ENCODE data around the gene KRT72.
A peak's percentile ranks its signal among the peaks of the same experiment; 100 is the strongest.

DNA sequence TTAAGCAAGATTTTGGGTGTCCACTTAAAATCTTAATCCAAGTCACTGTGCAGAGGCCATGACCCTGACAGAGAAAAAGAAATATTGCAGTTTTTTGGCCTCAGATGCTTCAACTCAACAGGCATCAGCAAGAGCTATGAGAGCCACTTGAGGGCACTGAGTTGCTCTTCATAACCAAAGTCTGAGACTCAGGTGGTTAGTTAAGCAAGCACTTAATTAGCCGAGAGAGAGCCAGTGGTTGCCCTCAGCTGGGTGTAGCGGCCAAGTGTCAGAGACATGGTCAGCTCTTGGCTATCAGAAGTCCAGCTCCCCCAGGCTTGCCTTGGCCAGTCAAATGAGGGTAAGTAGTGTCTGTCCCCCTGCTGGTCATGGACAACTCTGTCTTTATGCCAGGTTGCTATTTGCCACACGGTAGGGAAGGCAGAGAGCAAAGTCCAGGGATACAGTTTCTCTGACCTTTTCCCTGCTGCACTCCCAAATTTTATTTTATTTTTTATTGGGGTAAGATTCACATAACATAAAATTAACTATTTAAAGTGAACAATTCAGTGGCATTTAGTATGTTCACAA lies 39.3 kb downstream of the KRT72 start:
- TF ChIP-seq CTCF (conservative IDR thresholded peaks at IDR 0.05; ENCODE audit: low read depth in 2 of 2) (peak; percentile 47 to 53), EZH2 (IDR thresholded peaks at IDR 0.05; ENCODE audit: low read depth, unreplicated experiment) (no peak), POLR2AphosphoS5 (IDR thresholded peaks at IDR 0.05; ENCODE audit: low read depth) (no peak), REST (IDR thresholded peaks at IDR 0.05; ENCODE audit: unreplicated experiment) (no peak), EZH2phosphoT487 (IDR thresholded peaks at IDR 0.05; ENCODE audit: unreplicated experiment) (no peak), CREB1 (CRISPR knock-in tag; IDR thresholded peaks at IDR 0.05; ENCODE audit: low read depth) (no peak), STAT1 (IDR thresholded peaks at IDR 0.05; ENCODE audit: unreplicated experiment) (no peak), ZNF114 (CRISPR knock-in tag; IDR thresholded peaks at IDR 0.05) (no peak), ZNF331 (CRISPR knock-in tag; IDR thresholded peaks at IDR 0.05; ENCODE audit: low read depth) (no peak), JUNB (IDR thresholded peaks at IDR 0.05; ENCODE audit: unreplicated experiment) (no peak), NANOG (IDR thresholded peaks at IDR 0.05; ENCODE audit: borderline replicate concordance) (no peak)
- TF ChIP-seq, protein P1, sequence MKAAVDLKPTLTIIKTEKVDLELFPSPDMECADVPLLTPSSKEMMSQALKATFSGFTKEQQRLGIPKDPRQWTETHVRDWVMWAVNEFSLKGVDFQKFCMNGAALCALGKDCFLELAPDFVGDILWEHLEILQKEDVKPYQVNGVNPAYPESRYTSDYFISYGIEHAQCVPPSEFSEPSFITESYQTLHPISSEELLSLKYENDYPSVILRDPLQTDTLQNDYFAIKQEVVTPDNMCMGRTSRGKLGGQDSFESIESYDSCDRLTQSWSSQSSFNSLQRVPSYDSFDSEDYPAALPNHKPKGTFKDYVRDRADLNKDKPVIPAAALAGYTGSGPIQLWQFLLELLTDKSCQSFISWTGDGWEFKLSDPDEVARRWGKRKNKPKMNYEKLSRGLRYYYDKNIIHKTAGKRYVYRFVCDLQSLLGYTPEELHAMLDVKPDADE (IDR thresholded peaks at IDR 0.05) = no peak
- TF ChIP-seq, protein P2, sequence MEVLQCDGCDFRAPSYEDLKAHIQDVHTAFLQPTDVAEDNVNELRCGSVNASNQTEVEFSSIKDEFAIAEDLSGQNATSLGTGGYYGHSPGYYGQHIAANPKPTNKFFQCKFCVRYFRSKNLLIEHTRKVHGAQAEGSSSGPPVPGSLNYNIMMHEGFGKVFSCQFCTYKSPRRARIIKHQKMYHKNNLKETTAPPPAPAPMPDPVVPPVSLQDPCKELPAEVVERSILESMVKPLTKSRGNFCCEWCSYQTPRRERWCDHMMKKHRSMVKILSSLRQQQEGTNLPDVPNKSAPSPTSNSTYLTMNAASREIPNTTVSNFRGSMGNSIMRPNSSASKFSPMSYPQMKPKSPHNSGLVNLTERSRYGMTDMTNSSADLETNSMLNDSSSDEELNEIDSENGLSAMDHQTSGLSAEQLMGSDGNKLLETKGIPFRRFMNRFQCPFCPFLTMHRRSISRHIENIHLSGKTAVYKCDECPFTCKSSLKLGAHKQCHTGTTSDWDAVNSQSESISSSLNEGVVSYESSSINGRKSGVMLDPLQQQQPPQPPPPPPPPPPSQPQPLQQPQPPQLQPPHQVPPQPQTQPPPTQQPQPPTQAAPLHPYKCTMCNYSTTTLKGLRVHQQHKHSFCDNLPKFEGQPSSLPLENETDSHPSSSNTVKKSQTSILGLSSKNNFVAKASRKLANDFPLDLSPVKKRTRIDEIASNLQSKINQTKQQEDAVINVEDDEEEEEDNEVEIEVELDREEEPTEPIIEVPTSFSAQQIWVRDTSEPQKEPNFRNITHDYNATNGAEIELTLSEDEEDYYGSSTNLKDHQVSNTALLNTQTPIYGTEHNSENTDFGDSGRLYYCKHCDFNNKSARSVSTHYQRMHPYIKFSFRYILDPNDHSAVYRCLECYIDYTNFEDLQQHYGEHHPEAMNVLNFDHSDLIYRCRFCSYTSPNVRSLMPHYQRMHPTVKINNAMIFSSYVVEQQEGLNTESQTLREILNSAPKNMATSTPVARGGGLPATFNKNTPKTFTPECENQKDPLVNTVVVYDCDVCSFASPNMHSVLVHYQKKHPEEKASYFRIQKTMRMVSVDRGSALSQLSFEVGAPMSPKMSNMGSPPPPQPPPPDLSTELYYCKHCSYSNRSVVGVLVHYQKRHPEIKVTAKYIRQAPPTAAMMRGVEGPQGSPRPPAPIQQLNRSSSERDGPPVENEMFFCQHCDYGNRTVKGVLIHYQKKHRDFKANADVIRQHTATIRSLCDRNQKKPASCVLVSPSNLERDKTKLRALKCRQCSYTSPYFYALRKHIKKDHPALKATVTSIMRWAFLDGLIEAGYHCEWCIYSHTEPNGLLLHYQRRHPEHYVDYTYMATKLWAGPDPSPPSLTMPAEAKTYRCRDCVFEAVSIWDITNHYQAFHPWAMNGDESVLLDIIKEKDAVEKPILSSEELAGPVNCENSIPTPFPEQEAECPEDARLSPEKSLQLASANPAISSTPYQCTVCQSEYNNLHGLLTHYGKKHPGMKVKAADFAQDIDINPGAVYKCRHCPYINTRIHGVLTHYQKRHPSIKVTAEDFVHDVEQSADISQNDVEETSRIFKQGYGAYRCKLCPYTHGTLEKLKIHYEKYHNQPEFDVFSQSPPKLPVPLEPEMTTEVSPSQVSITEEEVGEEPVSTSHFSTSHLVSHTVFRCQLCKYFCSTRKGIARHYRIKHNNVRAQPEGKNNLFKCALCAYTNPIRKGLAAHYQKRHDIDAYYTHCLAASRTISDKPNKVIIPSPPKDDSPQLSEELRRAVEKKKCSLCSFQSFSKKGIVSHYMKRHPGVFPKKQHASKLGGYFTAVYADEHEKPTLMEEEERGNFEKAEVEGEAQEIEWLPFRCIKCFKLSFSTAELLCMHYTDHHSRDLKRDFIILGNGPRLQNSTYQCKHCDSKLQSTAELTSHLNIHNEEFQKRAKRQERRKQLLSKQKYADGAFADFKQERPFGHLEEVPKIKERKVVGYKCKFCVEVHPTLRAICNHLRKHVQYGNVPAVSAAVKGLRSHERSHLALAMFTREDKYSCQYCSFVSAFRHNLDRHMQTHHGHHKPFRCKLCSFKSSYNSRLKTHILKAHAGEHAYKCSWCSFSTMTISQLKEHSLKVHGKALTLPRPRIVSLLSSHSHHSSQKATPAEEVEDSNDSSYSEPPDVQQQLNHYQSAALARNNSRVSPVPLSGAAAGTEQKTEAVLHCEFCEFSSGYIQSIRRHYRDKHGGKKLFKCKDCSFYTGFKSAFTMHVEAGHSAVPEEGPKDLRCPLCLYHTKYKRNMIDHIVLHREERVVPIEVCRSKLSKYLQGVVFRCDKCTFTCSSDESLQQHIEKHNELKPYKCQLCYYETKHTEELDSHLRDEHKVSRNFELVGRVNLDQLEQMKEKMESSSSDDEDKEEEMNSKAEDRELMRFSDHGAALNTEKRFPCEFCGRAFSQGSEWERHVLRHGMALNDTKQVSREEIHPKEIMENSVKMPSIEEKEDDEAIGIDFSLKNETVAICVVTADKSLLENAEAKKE (CRISPR knock-in tag; IDR thresholded peaks at IDR 0.05) = no peak

Data from GM23338 (cell line).